Lung (tissue), 13 donors: ENCODE results near the gene AFG1L. TPM values are rescaled to one million over a fixed set of nuclear protein-coding genes. Genes with fewer than 3 reads are reported as not detected.

Source experiments
- ATAC-seq: fragments of 200-7000 bp; cut with Tn5 transposase; one replicate; pipeline ENCODE4 v1.9.1; 2020; ENCODE audit warnings: moderate number of reproducible peaks; ENCODE audit not compliant: insufficient read depth, low FRiP score
- DNase-seq, 3 donors: peaks; one replicate each; pipeline ENCODE4 v3.0.0-alpha.2; 2013 to 2017
- H3K27ac ChIP-seq, 2 donors: one replicate each; pipeline ENCODE4 v1.5.1; 2013; ENCODE audit warnings: mild to moderate bottlenecking in 2 of 2, moderate library complexity in 2 of 2, control low read depth in 1 of 2, inconsistent platforms in 1 of 2, low read depth in 1 of 2, low read length in 1 of 2
- H3K27me3 ChIP-seq, 3 donors: one replicate each; pipeline ENCODE4 v1.5.1; 2013; ENCODE audit warnings: low read length in 2 of 3; ENCODE audit not compliant: control insufficient read depth in 3 of 3, insufficient read depth in 3 of 3
- H3K36me3 ChIP-seq, 4 donors: one replicate each; pipeline ENCODE4 v1.5.1; 2013; ENCODE audit warnings: low read length in 4 of 4, mild to moderate bottlenecking in 1 of 4, moderate library complexity in 1 of 4; ENCODE audit not compliant: control insufficient read depth in 4 of 4, insufficient read depth in 4 of 4
- H3K4me1 ChIP-seq, 5 donors: one replicate each; pipeline ENCODE4 v1.5.1; 2013; ENCODE audit warnings: low read length in 5 of 5, mild to moderate bottlenecking in 2 of 5, moderate library complexity in 1 of 5; ENCODE audit not compliant: control insufficient read depth in 5 of 5, insufficient read depth in 5 of 5
- H3K4me3 ChIP-seq: one replicate; pipeline ENCODE4 v1.5.1; 2013; ENCODE audit warnings: mild to moderate bottlenecking, control low read depth, moderate library complexity
- H3K9ac ChIP-seq, 2 donors: one replicate each; pipeline ENCODE4 v1.5.1; 2013; ENCODE audit warnings: low read length in 2 of 2, control low read depth in 1 of 2; ENCODE audit not compliant: insufficient read depth in 1 of 2
- H3K9me3 ChIP-seq, 4 donors: one replicate each; pipeline ENCODE4 v1.5.1; 2013; ENCODE audit warnings: low read length in 3 of 4, mild to moderate bottlenecking in 1 of 4, moderate library complexity in 1 of 4; ENCODE audit not compliant: control insufficient read depth in 4 of 4, insufficient read depth in 3 of 4
- CTCF ChIP-seq: IDR thresholded peaks from 2 replicates; pipeline ENCODE4 v1.5.1; 2012; ENCODE audit warnings: mild to moderate bottlenecking; ENCODE audit errors: control extremely low read depth, extremely low read depth
- WGBS, 2 donors: extraction: QIAGEN DNeasy Blood & Tissue Kit; methylation state at CpG; one replicate each; pipeline ENCODE4 v1.1.7; 2013; 5-methylcytosine and 5-hydroxymethylcytosine counted together
- polyA plus RNA-seq, 2 donors: library from polyadenylated mRNA; stranded (reverse); fragments of 200-250 nt; gene quantifications; one replicate each; pipeline ENCODE4 v1.2.1, GENCODE V29; 2013
- small RNA-seq: library from RNA; depleted of rRNA; stranded (forward); fragments of <200 nt; gene quantifications from one replicate; pipeline ENCODE3, GENCODE V24; 2014; ENCODE audit warnings: low replicate concordance
- total RNA-seq, 2 donors: library from RNA; depleted of rRNA in 1 of 2; stranded (reverse); fragments of >200 nt in 1 of 2; gene quantifications; one replicate each; pipeline ENCODE4 v1.2.1, GENCODE V29; 2014 to 2021
- donor health status: control.
- donor health status: control.
- donor health status: Bipolar disorder and iron deficiency.
- donor health status: healthy.
- donor health status: DM: yes; HTN: yes; CAD: no.

Gene AFG1L
- total and polyA plus RNA-seq, 4 donors: 2.0 to 9.5 (median 5.5) TPM

- Histone ChIP-seq H3K9ac (peak overlapping the region in 1 of 2 donors; percentile 11), H3K9me3 (no peaks in the 10 kb centered on the region), H3K4me3 (no peak overlapping the region), H3K27ac (peak overlapping the region; percentile 4 to 7), H3K36me3 (peaks cover 9 to 22% (median 20%) of the 10 kb centered on the region in 4 donors), H3K4me1 (peaks cover 7 to 43% (median 22%) of the 10 kb centered on the region in 5 donors), H3K27me3 (no peaks in the 10 kb centered on the region)
- DNase-seq: no peak
- no peak for ATAC-seq
- TF ChIP-seq CTCF: no peak
- 51 to 69% methylated on average over 4 of the region's 4 CpGs for WGBS, 2 donors
Observed at GRCh38 chr6:108574457-108575141, 279.7 kb downstream of the AFG1L start.

Small RNA genes within 50 kb of the gene (small RNA-seq; reads per million reads assigned to genes)
- gene AL356121.1 (not detected), gene AL391646.1 (not detected), gene RNA5SP212 (not detected), gene RNU6-1144P (not detected), gene RNU6-770P (not detected), gene Z98742.2 (not detected)

Other genes with a start within 250 kb of the AFG1L start
- 10 to 100 TPM; 18.1 to 64.3 TPM for gene OSTM1, start 220.3 kb upstream of the AFG1L start, total RNA-seq
- gene OSTM1, start 220.3 kb upstream of the AFG1L start, polyA plus RNA-seq: 10 to 100 TPM; 18.9 to 33.0 TPM
- not detected for gene NR2E1, start 129.0 kb upstream of the AFG1L start, total RNA-seq
- gene NR2E1, start 129.0 kb upstream of the AFG1L start, polyA plus RNA-seq: under 1 TPM in 1 of 2 donors, not detected in 1; 0.01 TPM
- 100 to 1,000 TPM; 124 to 245 TPM for gene SNX3, start 34.0 kb upstream of the AFG1L start, total RNA-seq
- gene SNX3, start 34.0 kb upstream of the AFG1L start, polyA plus RNA-seq: 100 to 1,000 TPM; 145 to 197 TPM